ENCODE measurements around the gene ABTB2.
"Not testable (repeated sequence)": the region's sequence is repeated elsewhere in the genome, so short reads cannot be mapped to it uniquely, and the experiment has no call there.

ABTB2 gene

GRCh38 chr11:34357701-34358257 is at the start of gene ABTB2:
Gene ABTB2, minus strand, starts transcription at chr11:34358010.
- peak; percentile 89 for DNase-seq

DNA sequence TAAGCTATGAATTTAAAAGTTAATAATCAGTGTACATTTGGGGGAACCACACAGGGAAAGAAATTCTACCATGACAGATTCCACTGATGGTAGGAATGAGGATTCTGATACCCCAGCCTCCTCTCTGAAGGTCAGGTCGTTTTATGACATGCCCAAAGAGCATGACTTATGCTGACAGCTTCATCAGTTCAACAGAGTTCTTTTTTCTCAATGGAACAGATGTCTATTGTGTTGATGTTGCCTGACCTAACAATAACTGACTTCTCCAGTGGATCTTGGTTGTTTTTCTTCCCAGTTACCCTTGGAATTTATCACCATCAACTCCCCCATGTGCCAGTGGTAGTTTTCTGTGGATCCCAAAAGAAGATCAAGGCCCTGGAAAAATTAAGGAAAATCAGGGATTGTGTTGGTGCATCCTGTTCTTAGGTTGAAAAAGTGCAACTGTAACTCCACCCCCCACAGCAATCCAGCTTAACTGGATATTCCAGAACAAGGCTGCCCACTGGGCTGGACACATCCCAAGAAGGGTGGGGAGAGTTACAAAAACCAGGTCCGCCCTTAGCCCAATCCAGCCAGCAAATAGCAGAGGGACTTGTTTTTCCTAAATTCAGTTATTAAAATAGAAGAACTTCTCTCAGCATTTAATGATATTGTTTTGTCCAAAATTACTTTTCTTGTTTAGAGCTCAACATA is 49.5 kb upstream of the ABTB2 start:
- no peak for DNase-seq

GRCh38 chr11:34406413-34406812 is 48.6 kb upstream of the ABTB2 start:
- no peak for DNase-seq

DNA sequence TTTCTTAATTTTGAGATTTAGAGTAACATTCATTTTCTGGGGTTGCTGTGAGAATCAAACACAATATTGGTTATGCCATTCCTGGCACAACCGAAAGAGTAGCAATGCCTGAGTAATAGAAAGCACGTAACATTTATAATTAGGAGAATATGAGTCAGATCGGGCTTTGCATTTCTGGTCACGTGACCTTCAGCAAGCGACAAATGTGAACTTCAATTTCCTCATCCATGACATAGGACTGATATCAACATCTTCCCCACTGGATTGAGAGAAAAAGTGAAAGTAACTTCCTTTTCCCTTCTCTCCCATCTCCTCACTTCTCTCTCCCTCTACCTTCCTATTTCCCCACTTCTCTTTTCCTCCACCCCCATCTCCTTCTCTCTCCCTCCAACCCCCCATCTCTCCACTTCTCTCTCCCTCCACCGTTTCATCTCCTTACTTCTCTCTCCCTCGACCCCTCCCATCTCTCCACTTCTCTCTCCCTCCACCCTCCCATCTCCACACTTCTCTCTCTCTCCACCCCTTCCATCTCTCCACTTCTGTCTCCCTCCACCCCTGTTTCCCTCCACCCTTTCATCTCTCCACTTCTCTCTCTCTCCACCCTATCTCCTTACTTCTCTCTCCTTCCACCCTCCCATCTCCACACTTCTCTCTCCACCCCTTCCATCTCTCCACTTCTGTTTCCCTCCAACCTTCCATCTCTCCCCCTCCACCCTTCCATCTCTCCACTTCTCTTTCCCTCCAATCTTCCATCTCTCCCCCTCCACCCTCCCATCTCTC is 47.5 kb upstream of the ABTB2 start:
- no peak for DNase-seq

- DNase-seq, result no peak
These were observed 46.5 kb upstream of the ABTB2 start for GRCh38 chr11:34404280-34404679.

DNA sequence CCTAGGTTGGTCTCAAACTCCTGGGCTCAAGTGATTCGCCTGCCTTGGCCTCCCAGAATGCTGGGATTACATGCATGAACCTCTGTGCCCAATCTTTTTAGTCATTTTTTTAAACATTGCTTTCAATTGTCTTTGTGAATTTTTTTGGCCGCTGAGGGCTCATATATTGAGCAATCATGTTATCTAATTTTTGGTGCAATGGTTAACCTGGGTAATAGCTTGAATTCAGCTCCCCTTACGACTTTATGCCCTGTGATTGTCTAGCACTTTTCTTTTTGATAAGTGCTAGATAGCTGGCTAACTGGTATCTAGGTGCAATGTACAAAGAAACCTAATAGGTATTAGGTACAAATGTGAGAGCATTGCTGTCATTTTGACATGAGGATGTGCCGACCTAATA is 45.6 kb upstream of the ABTB2 start:
- no peak for DNase-seq

DNA sequence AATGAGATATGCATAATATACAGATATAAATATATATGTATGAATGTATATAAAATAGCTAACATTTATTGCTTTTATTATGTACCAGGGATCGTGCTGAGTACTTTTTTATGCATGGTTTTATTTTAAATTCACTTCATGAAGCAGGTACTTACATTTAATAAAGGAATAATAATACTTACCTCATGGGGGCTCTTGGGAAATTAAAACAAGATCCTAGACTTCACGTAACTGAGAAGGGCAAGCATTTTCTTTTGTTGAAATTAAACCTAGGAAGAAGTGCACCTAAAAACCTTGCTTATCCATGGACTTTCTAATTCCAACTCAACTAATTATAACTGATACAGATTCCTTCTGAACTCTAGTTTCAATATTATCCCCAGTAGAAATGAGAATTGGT is 40.0 kb upstream of the ABTB2 start:
- DNase-seq, result no peak

GRCh38 chr11:34397120-34397519 is 39.3 kb upstream of the ABTB2 start:
- DNase-seq, result no peak

- no peak for DNase-seq
These were observed 38.2 kb upstream of the ABTB2 start for GRCh38 chr11:34395916-34396550.

DNA sequence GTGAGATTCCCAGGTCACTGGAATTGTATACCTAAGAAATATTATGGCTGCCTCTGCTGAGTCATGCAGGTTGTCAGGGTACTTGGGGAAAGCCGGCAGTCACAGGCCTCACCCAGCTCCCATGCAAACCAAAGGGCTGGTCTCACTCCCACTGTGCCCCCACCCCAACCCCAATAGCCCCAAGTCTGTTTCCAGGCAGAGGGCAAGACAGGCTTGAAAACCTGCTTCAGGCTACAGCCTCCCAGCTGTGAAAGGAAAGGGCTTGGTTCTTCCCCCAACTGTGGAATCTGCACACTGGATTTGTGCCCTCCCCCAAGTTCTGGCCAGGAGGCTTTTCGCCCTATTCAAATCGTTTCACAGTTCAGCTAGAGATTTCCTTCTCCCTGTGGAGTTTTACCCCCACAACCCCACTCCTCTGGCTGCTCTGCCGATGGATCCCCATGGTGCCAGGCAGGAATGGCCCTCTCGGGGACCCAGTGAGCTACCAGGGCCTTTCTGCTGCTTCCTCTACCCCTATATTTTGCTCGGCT is 37.0 kb upstream of the ABTB2 start:
- DNase-seq, result no peak

DNA sequence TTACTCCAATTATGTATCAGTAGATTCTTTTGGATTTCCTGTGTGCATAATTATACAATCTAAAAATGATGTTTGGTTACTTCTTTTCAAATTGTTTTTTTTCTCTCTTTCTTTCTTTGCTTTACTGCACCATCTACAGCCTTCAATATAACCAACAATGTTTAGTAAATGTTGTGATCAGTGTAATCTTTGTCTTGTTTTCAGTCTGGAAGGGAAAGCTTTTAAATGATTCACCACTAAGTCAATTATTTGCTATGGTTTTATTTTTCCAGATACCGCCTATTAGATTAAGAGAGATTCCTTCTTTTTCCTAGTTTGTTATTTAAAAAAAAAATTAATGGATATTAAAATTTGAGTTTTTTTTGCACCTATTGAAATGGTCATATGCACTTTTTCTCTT is 29.8 kb upstream of the ABTB2 start:
- DNase-seq, result no peak

DNA sequence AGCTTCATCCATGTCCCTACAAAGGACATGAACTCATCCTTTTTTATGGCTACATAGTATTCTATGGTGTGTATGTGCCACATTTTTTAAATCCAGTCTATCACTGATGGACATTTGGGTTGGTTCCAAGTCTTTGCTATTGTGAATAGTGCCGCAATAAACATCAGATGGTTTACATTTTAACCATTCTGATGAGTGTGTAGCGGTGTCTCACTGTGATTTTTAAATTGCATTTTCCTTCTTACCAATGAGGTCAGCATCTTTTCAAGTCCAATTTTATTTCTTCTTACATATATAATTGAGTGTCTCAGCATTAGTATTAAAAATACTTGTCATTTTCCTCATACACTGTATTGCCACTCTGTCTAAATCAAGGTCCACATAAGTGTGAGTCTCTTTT is 28.5 kb upstream of the ABTB2 start:
- DNase-seq, result not testable (repeated sequence)

DNA sequence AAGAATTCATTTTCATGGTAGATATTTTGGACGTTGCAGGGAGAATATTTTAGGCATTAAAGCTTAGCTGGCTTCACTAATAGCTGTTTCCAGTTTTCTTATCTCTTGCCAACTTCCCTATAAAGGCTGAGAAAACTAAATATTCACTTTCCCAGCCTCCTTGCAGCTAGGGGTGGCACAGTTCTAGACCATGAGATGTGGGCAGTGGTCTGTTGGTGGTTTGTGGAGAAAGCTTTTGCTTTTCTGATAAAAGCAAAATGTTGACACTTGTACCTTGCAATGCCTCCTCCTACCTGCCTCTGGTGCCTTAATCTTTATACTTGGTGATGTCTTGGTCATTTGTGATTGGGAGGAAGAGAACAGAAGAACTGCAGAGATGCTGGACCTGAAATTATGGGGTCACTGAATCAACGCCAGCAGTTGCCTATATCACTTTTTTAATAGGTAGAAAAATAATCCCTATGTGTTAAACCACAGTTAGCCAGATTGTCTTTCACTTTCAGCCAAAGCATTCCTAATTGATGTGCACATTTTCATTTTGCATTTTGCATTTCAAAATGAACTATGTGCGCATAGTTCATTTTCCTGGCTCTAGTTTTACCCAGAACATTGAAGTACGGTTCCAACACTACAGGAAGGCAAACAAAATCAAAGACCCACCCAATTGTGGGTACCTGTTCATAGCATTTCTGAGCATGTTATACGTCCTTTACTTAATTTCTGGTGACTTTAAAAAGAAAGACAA is 24.9 kb upstream of the ABTB2 start:
- no peak for DNase-seq

DNA sequence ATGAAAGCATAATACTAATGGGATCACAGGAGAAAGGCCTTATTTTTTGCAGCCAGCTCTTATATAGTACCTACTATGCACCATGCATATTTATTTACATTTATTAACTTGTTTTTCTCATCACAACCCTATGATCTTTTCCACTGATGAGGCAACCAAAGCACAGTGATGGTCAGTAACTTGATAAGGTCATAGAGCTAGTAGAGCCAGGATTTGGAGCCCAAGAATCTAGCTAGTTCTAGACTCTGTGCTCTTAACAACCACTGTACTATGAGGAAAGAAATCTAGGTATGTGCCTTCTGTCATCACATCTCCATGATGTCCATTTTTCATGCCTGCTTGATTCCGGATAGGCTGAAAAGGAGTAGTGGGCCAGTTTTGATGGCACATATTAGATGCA is 24.0 kb upstream of the ABTB2 start:
- no peak for DNase-seq

DNA sequence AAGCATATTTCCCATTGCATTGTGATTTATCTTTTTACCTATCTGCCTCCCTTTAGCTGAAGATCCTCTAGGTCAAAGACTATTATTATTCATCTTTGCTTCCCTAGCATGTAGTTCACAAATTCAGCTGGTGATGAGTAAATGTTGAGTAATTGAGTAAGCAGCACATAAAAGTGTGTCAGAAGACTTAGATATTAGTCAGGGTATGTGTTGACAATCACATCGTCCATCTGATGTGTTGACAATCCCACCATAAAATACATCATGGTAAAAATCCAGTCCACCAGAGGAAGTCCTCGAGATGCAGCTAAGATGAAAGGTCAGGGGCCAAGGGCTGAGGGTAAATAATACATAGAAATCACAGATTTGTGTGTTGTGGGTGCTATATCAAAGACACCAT is 22.9 kb upstream of the ABTB2 start:
- DNase-seq, result no peak

DNA sequence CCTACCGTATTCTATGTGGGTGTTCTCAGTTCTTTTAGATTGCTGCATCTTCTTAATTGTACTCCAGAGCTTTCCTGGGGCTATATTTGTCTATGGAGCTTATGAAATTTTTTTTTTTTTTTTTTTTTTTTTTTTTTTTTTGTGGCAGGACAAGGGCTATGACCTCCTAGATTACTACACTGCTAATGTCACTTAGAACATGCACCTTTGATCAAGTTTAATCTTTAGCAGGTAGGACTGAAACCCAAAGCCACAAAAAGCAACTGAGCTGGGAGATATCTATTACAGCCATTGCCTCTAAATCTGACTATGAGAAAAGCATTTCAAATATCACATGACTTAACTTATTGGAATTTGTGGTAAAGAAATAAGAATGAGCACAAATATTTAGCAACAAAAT is 21.7 kb upstream of the ABTB2 start:
- DNase-seq, result no peak

- DNase-seq, result no peak
These were observed 21.3 kb upstream of the ABTB2 start for GRCh38 chr11:34379079-34379478.

GRCh38 chr11:34373727-34374126 is 15.9 kb upstream of the ABTB2 start:
- DNase-seq, result no peak

GRCh38 chr11:34366522-34366921 is 8.7 kb upstream of the ABTB2 start:
- no peak for DNase-seq

DNA sequence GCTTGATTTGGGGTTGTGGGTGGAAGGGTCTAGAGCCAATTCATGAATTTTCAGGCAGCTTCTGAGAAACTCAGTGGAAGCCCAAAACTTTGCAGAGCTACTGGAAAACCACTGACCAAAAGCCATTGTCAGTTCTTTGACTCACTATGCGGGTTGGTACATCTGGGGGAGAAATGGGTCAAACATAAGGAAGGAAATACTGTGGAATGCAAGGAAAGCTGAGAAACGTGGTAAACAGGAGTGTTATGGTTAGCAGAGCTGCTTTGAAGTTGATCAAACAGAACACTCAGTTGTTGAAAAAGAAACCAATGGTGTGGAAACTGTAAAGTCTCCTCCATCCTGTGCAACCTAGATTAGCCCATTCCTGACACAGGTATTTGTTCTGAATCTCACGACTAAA is 6.3 kb upstream of the ABTB2 start:
- DNase-seq, result no peak

DNA sequence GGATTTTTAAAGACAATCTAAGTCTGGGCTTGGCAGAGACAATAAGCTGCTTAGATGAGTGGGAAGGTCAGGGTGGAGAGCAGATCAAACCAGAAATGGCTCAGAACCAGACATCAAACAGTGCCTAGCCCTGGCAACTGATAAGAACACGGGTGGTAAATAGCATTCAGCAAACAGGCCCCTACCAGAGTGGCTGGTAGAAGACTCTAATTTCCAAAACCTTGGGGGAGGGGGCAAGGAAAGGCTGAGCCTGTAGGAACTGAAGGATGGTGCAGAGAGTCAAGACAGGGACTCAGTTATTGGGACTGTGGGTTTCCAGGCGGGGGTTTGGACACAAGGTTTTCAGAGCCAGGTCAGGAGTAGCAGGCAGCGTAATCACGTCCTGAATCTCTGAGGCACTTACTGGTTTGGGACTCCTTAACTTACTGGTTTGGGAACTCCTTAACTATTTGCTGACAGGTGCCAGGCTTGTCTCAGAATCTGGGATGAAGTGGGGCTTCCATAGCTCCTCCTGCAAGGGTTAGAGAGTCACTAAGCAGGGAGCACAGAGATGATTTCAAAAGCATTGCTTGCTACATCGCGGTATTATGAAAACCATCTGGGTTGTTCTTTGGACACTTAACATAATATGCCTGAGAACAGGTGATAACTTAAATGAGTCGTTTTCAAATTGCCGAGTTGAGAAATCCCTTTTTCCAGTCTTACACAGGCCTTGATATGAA is 5.7 kb upstream of the ABTB2 start:
- no peak for DNase-seq

GRCh38 chr11:34360046-34360445 is 2.2 kb upstream of the ABTB2 start:
- no peak for DNase-seq
